SK-N-DZ (cell line): Measurements from ENCODE around the gene PIK3R6.
"Not testable (repeated sequence)": the region's sequence is repeated elsewhere in the genome, so short reads cannot be mapped to it uniquely, and the experiment has no call there.

Experiments
- DNase-seq: peaks from one replicate; pipeline ENCODE4 v3.0.0-alpha.2; 2015; ENCODE audit warnings: low spot score

The PIK3R6 gene

GRCh38 chr17:8894202-8894671 lies 26.8 kb upstream of the PIK3R6 start:
- DNase-seq: no peak

GRCh38 chr17:8893621-8894201 lies 26.2 kb upstream of the PIK3R6 start:
- DNase-seq: no peak

- DNase-seq: no peak
Observed at GRCh38 chr17:8893059-8893458, 25.6 kb upstream of the PIK3R6 start.

- no peak for DNase-seq
Observed at GRCh38 chr17:8892338-8892690, 24.8 kb upstream of the PIK3R6 start.

GRCh38 chr17:8890671-8891070 lies 23.2 kb upstream of the PIK3R6 start:
- DNase-seq: no peak

GRCh38 chr17:8889458-8890210 lies 22.2 kb upstream of the PIK3R6 start:
- DNase-seq: no peak

GRCh38 chr17:8888704-8889302 lies 21.3 kb upstream of the PIK3R6 start:
- no peak for DNase-seq

- DNase-seq: peak; percentile 47
Observed at GRCh38 chr17:8887834-8888703, 20.6 kb upstream of the PIK3R6 start.

GRCh38 chr17:8887301-8887700 lies 19.8 kb upstream of the PIK3R6 start:
- DNase-seq: no peak

- DNase-seq: no peak
Observed at GRCh38 chr17:8885967-8886684, 18.7 kb upstream of the PIK3R6 start.

- DNase-seq: not testable (repeated sequence)
Observed at GRCh38 chr17:8885163-8885966, 17.9 kb upstream of the PIK3R6 start.

GRCh38 chr17:8884336-8884990 lies 17.0 kb upstream of the PIK3R6 start:
- no peak for DNase-seq

- DNase-seq: no peak
Observed at GRCh38 chr17:8883353-8883752, 15.9 kb upstream of the PIK3R6 start.

- DNase-seq: no peak
Observed at GRCh38 chr17:8881606-8882005, 14.1 kb upstream of the PIK3R6 start.

- no peak for DNase-seq
Observed at GRCh38 chr17:8880466-8880865, 13.0 kb upstream of the PIK3R6 start.

- DNase-seq: no peak
Observed at GRCh38 chr17:8879410-8879809, 11.9 kb upstream of the PIK3R6 start.

- DNase-seq: no peak
Observed at GRCh38 chr17:8877984-8878383, 10.5 kb upstream of the PIK3R6 start.

GRCh38 chr17:8875957-8876356 lies 8.5 kb upstream of the PIK3R6 start:
- no peak for DNase-seq

GRCh38 chr17:8875436-8875835 lies 8.0 kb upstream of the PIK3R6 start:
- DNase-seq: no peak
